Keratinocyte (primary cell): ENCODE measurements around the gene RIOK3. TPM values are rescaled to one million over a fixed set of nuclear protein-coding genes. Genes with fewer than 3 reads are reported as not detected.

ENCODE experiments used
- DNase-seq: peaks from one replicate; pipeline ENCODE4 v3.0.0-alpha.2; 2011; ENCODE audit warnings: low read depth, missing footprints, low spot score
- FAIRE-seq: peaks from 2 replicates; lab custom pipeline; 2011; peaks lifted over from hg19 to GRCh38; lab: Jason Lieb, UNC
- H2AFZ ChIP-seq: 2 replicates; pipeline ENCODE4 v1.6.0; 2012; ENCODE audit warnings: low read length, control low read depth, inconsistent platforms; ENCODE audit not compliant: control insufficient read depth
- H3K27ac ChIP-seq: 2 replicates; pipeline ENCODE4 v1.5.1; 2011; ENCODE audit warnings: low read length; ENCODE audit not compliant: control insufficient read depth, insufficient read depth
- H3K27me3 ChIP-seq: 3 replicates; pipeline ENCODE4 v1.6.0; 2011; ENCODE audit warnings: low read length; ENCODE audit not compliant: control insufficient read depth, insufficient read depth; ENCODE audit errors: extremely low read depth
- H3K36me3 ChIP-seq, 2 experiments: 2 replicates in 1 of 2; 3 replicates in 1 of 2; pipeline ENCODE4 v1.5.1; 2011; ENCODE audit warnings: low read length in 2 of 2, mild to moderate bottlenecking in 1 of 2; ENCODE audit not compliant: control insufficient read depth in 2 of 2, insufficient read depth in 2 of 2; ENCODE audit errors: extremely low read depth in 1 of 2
- H3K4me1 ChIP-seq: 3 replicates; pipeline ENCODE4 v1.5.1; 2011; ENCODE audit warnings: low read length; ENCODE audit not compliant: control insufficient read depth, insufficient read depth; ENCODE audit errors: extremely low read depth
- H3K4me2 ChIP-seq: 3 replicates; pipeline ENCODE4 v1.6.0; 2011; ENCODE audit warnings: low read depth, low read length; ENCODE audit not compliant: control insufficient read depth, insufficient read depth; ENCODE audit errors: extremely low read depth
- H3K4me3 ChIP-seq, 3 experiments: fragments of 200-600 bp in 1 of 3; sonication (generic) in 1 of 3; 2 replicates in 2 of 3; 3 replicates in 1 of 3; pipeline ENCODE4 v1.5.1; 2011 to 2016; ENCODE audit warnings: low read length in 3 of 3, mild to moderate bottlenecking in 3 of 3, control low read depth in 2 of 3, inconsistent platforms in 1 of 3, low read depth in 1 of 3, mixed read lengths in 1 of 3, mixed run types in 1 of 3, moderate library complexity in 1 of 3; ENCODE audit not compliant: control insufficient read depth in 2 of 3, insufficient read depth in 2 of 3; ENCODE audit errors: extremely low read depth in 1 of 3
- H3K79me2 ChIP-seq: 2 replicates; pipeline ENCODE4 v1.6.0; 2012; ENCODE audit warnings: low read length; ENCODE audit not compliant: control insufficient read depth, insufficient read depth
- H3K9ac ChIP-seq: 3 replicates; pipeline ENCODE4 v1.6.0; 2011; ENCODE audit warnings: low read length; ENCODE audit not compliant: control insufficient read depth, insufficient read depth; ENCODE audit errors: extremely low read depth
- H3K9me1 ChIP-seq: 3 replicates; pipeline ENCODE4 v1.6.0; 2011; ENCODE audit warnings: low read length; ENCODE audit not compliant: control insufficient read depth, insufficient read depth; ENCODE audit errors: extremely low read depth
- H3K9me3 ChIP-seq: 2 replicates; pipeline ENCODE4 v1.5.1; 2012; ENCODE audit warnings: low read depth, low read length; ENCODE audit not compliant: control insufficient read depth
- H4K20me1 ChIP-seq: 3 replicates; pipeline ENCODE4 v1.6.0; 2011; ENCODE audit warnings: low read length; ENCODE audit not compliant: control insufficient read depth, insufficient read depth; ENCODE audit errors: extremely low read depth
- CTCF ChIP-seq, 3 experiments: IDR thresholded peaks in 1 of 3; conservative IDR thresholded peaks in 1 of 3; optimal IDR thresholded peaks in 1 of 3; 2 replicates in 2 of 3; 3 replicates in 1 of 3; pipeline versions ENCODE3 to v1.5.1; 2011; ENCODE audit warnings: low read length in 3 of 3, mild to moderate bottlenecking in 3 of 3, moderate library complexity in 2 of 3, control low read depth in 1 of 3, inconsistent platforms in 1 of 3; ENCODE audit not compliant: insufficient read depth in 2 of 3; ENCODE audit errors: extremely low read depth in 1 of 3
- EZH2 ChIP-seq: IDR thresholded peaks from one replicate; pipeline ENCODE4 v1.6.1; 2012; ENCODE audit warnings: inconsistent platforms, mild to moderate bottlenecking, low read length, moderate library complexity
- dilution Hi-C: fragments of 300-500 bp; cut with MboI; formaldehyde crosslinking; loops from one replicate; pipeline ENCODE4 v1.7.0; 2020; ENCODE audit warnings: low sequenced_read_pairs; ENCODE audit not compliant: extremely low pct_ligation_motif_present
- polyA plus RNA-seq, 5 experiments: library from polyadenylated mRNA; depleted of rRNA in 3 of 5; stranded (reverse) in 3 of 5; stranded (forward) in 1 of 5; unstranded in 1 of 5; fragments of >200 nt; gene quantifications; 1 replicate in 1 of 5; 2 replicates in 3 of 5; 3 replicates in 1 of 5; pipeline versions ENCODE4 v1.2.1 to v1.2.3, GENCODE V29; 2011 to 2012; ENCODE audit warnings: missing spikeins in 2 of 5, low read depth in 1 of 5, low replicate concordance in 1 of 5

Gene RIOK3
- polyA plus RNA-seq, 1 donor (not counting 4 experiments of a cell fraction or from before 2014, with no cell fraction given): 68.6 TPM

- peaks cover 8% of the 10 kb centered on the region for H3K79me2 ChIP-seq
- TF ChIP-seq CTCF (optimal IDR thresholded peaks at IDR 0.05 in 1 of 3, IDR thresholded peaks at IDR 0.05 in 1 of 3, conservative IDR thresholded peaks at IDR 0.05 in 1 of 3; ENCODE audit: extremely low read depth in 1 of 3, insufficient read depth in 2 of 3, low read length in 3 of 3) (no peak), EZH2 (no peak)
- H3K9me1 ChIP-seq: no peaks in the 10 kb centered on the region
- no peaks in the 10 kb centered on the region for H3K27me3 ChIP-seq
- DNase-seq (no peak), FAIRE-seq (no peak)
- H4K20me1 ChIP-seq: peaks cover 2% of the 10 kb centered on the region
- H3K4me1 ChIP-seq: no peaks in the 10 kb centered on the region
- H3K4me3 ChIP-seq: no peak overlapping the region
- dilution Hi-C loops: no loop called here
- H3K9ac ChIP-seq: no peak overlapping the region
- H3K9me3 ChIP-seq: no peaks in the 10 kb centered on the region
- no peak overlapping the region for H3K27ac ChIP-seq
- H2AFZ ChIP-seq: no peak overlapping the region
- H3K36me3 ChIP-seq: peaks cover 29 to 31% of the 10 kb centered on the region in 2 experiments
- H3K4me2 ChIP-seq: no peak overlapping the region
Measured at GRCh38 chr18:23468753-23469459, 15.8 kb downstream of the RIOK3 start.

DNA sequence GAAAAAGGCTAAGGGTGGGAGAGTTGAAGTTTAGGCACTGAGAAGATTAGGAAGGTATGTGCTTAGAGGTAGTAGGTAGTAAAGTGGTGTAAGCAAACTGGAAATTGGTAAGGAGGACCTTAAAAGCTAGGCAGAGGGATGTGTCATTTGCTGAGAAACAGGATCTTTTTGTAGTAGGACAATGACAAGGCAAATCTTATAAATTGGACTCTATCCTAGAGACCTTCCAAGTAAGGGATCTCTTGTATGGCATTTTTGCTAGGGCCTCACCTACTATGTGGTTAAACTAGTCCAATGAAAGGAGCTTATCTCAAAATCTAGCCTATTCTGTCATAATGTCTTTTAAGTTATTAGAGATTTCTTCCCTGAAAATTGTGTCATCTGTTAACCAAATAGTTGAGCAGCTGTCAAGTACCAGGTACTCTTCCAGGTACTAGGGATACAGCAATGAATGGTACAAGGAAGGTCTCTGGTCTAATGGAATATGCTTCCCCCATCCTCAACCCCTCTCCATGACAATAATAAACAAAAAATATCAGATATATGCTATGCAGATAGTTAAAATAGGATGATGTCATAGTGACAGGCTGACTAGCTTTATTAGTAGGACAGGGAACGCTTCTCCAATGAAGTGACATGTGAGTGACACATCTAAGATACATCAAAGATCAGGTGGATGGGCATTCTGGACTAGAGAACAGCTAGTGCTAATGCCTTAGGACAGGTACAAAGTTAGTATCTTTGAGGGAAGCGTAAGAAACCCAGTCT, 17.7 kb downstream of the RIOK3 start:
- TF ChIP-seq EZH2: no peak
- no peak for TF ChIP-seq CTCF (optimal IDR thresholded peaks at IDR 0.05 in 1 of 3, IDR thresholded peaks at IDR 0.05 in 1 of 3, conservative IDR thresholded peaks at IDR 0.05 in 1 of 3; ENCODE audit: extremely low read depth in 1 of 3, insufficient read depth in 2 of 3, low read length in 3 of 3)
- no peaks in the 10 kb centered on the region for H3K9me3 ChIP-seq
- H3K4me2 ChIP-seq: no peak overlapping the region
- no peak overlapping the region for H3K4me3 ChIP-seq
- FAIRE-seq (no peak), DNase-seq (no peak)
- H3K9ac ChIP-seq: no peak overlapping the region
- dilution Hi-C loops: no loop called here
- H3K27ac ChIP-seq: no peak overlapping the region
- no peaks in the 10 kb centered on the region for H3K4me1 ChIP-seq
- H3K9me1 ChIP-seq: no peaks in the 10 kb centered on the region
- no peaks in the 10 kb centered on the region for H3K27me3 ChIP-seq
- H3K79me2 ChIP-seq: peaks cover 6% of the 10 kb centered on the region
- H2AFZ ChIP-seq: no peak overlapping the region
- no peaks in the 10 kb centered on the region for H4K20me1 ChIP-seq
- H3K36me3 ChIP-seq: peaks cover 27 to 39% of the 10 kb centered on the region in 2 experiments
